ENCODE measurements around the gene SLC66A2. TPM values are rescaled to one million over a fixed set of nuclear protein-coding genes. Genes with fewer than 3 reads are reported as not detected.

The SLC66A2 gene
- total and polyA plus RNA-seq, 2 of the 13 experiments (the other 11 are each of a cell fraction or from before 2014, with no cell fraction given), result 33.5 to 41.9 TPM

GRCh38 chr18:79988071-79988450 is 36.6 kb upstream of the SLC66A2 start (continued):
- TF ChIP-seq EED (CRISPR knock-in tag; IDR thresholded peaks at IDR 0.05) (peak; percentile 84; the same call in 1 of the 2 replicates), IRX3 (CRISPR knock-in tag; IDR thresholded peaks at IDR 0.05; ENCODE audit: borderline replicate concordance, low read depth) (peak; percentile 88; the same call in 1 of the 2 replicates), BRCA1 (CRISPR knock-in tag; IDR thresholded peaks at IDR 0.05) (peak; percentile 6; the same call in 1 of the 2 replicates), ZNF253 (CRISPR knock-in tag; IDR thresholded peaks at IDR 0.05; ENCODE audit: borderline replicate concordance) (no peak), BORCS8-MEF2B (CRISPR knock-in tag; IDR thresholded peaks at IDR 0.05) (0 out of 2 replicates have a peak, but pooled peaks have one; percentile 50), ZNF577 (CRISPR knock-in tag; IDR thresholded peaks at IDR 0.05; ENCODE audit: borderline replicate concordance, low read depth) (no peak), ZNF24 (IDR thresholded peaks at IDR 0.05) (no peak), ZNF12 (CRISPR knock-in tag; IDR thresholded peaks at IDR 0.05) (no peak; the same call in 1 of the 2 replicates), ZNF652 (CRISPR knock-in tag; IDR thresholded peaks at IDR 0.05; ENCODE audit: borderline replicate concordance, low read depth) (no peak), THYN1 (CRISPR knock-in tag; IDR thresholded peaks at IDR 0.05; ENCODE audit: borderline replicate concordance, low read depth) (no peak), ZFP62 (CRISPR knock-in tag; IDR thresholded peaks at IDR 0.05) (no peak), ZBTB33 (CRISPR knock-in tag; IDR thresholded peaks at IDR 0.05) (no peak), ZNF790 (CRISPR knock-in tag; IDR thresholded peaks at IDR 0.05; ENCODE audit: borderline replicate concordance) (no peak), ZNF687 (CRISPR knock-in tag; IDR thresholded peaks at IDR 0.05) (peak; percentile 92), SMARCC2 (IDR thresholded peaks at IDR 0.05) (no peak), MEIS2 (CRISPR knock-in tag; IDR thresholded peaks at IDR 0.05) (peak; percentile 79; the same call in 1 of the 2 replicates), ZSCAN25 (CRISPR knock-in tag; IDR thresholded peaks at IDR 0.05) (no peak), KLF12 (CRISPR knock-in tag; IDR thresholded peaks at IDR 0.05; ENCODE audit: borderline replicate concordance) (peak; percentile 59; the same call in 1 of the 2 replicates), AGO2 (optimal IDR thresholded peaks at IDR 0.05; ENCODE audit: low read depth, low read length) (peak; percentile 44), ZNF766 (CRISPR knock-in tag; IDR thresholded peaks at IDR 0.05; ENCODE audit: borderline replicate concordance) (0 out of 2 replicates have a peak, but pooled peaks have one; percentile 49)
- TF ChIP-seq, protein P1, sequence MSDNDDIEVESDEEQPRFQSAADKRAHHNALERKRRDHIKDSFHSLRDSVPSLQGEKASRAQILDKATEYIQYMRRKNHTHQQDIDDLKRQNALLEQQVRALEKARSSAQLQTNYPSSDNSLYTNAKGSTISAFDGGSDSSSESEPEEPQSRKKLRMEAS (IDR thresholded peaks at IDR 0.05), result peak; percentile 92
- TF ChIP-seq, protein P2, sequence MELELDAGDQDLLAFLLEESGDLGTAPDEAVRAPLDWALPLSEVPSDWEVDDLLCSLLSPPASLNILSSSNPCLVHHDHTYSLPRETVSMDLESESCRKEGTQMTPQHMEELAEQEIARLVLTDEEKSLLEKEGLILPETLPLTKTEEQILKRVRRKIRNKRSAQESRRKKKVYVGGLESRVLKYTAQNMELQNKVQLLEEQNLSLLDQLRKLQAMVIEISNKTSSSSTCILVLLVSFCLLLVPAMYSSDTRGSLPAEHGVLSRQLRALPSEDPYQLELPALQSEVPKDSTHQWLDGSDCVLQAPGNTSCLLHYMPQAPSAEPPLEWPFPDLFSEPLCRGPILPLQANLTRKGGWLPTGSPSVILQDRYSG (CRISPR knock-in tag; IDR thresholded peaks at IDR 0.05), result 0 out of 2 replicates have a peak, but pooled peaks have one; percentile 65
- TF ChIP-seq, protein P3, sequence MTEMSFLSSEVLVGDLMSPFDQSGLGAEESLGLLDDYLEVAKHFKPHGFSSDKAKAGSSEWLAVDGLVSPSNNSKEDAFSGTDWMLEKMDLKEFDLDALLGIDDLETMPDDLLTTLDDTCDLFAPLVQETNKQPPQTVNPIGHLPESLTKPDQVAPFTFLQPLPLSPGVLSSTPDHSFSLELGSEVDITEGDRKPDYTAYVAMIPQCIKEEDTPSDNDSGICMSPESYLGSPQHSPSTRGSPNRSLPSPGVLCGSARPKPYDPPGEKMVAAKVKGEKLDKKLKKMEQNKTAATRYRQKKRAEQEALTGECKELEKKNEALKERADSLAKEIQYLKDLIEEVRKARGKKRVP (CRISPR knock-in tag; IDR thresholded peaks at IDR 0.05), result no peak
